Measurements from ENCODE around the gene TIAM2.
A peak's percentile ranks its signal among the peaks of the same experiment; 100 is the strongest.

Gene TIAM2

GRCh38 chr6:155297669-155298068, 302.6 kb downstream of the TIAM2 start:
- no peak overlapping the region for H3K4me3 ChIP-seq (replicated peaks in 1 of 2; ENCODE audit: low read depth in 2 of 2, low read length in 2 of 2)
- no peak for DNase-seq (ENCODE audit: low read depth in 2 of 2)
- no peak for TF ChIP-seq CTCF (IDR thresholded peaks at IDR 0.05; ENCODE audit: low read depth, low read length)

- DNase-seq (ENCODE audit: low read depth in 2 of 2): peak; percentile 26 to 42
- no peak for TF ChIP-seq CTCF (IDR thresholded peaks at IDR 0.05; ENCODE audit: low read depth, low read length)
- no peak overlapping the region for H3K4me3 ChIP-seq (replicated peaks in 1 of 2; ENCODE audit: low read depth in 2 of 2, low read length in 2 of 2)
Observed at GRCh38 chr6:155301867-155302266, 306.8 kb downstream of the TIAM2 start.

GRCh38 chr6:155303361-155303870, 308.3 kb downstream of the TIAM2 start:
- no peak for TF ChIP-seq CTCF (IDR thresholded peaks at IDR 0.05; ENCODE audit: low read depth, low read length)
- DNase-seq (ENCODE audit: low read depth in 2 of 2): peak in 1 of 2 donors; percentile 69
- H3K4me3 ChIP-seq (replicated peaks in 1 of 2; ENCODE audit: low read depth in 2 of 2, low read length in 2 of 2): no peak overlapping the region

GRCh38 chr6:155306958-155307357, 311.8 kb downstream of the TIAM2 start:
- no peak overlapping the region for H3K4me3 ChIP-seq (replicated peaks in 1 of 2; ENCODE audit: low read depth in 2 of 2, low read length in 2 of 2)
- no peak for DNase-seq (ENCODE audit: low read depth in 2 of 2)
- TF ChIP-seq CTCF (IDR thresholded peaks at IDR 0.05; ENCODE audit: low read depth, low read length): no peak

All from cardiac fibroblast (primary cell).